ENCODE measurements around the gene ZRSR2.
A peak's percentile ranks its signal among the peaks of the same experiment; 100 is the strongest.

The ZRSR2 gene

GRCh38 chrX:15854080-15854655, 63.9 kb downstream of the ZRSR2 start:
- no peak for DNase-seq (ENCODE audit: low read depth in 2 of 2)

- DNase-seq (ENCODE audit: low read depth in 2 of 2) = peak; percentile 77 to 78
Measured at GRCh38 chrX:15854712-15855567, 64.7 kb downstream of the ZRSR2 start, which contains the start of gene AP1S2. AP1S2 (minus strand) TSS chrX:15854813; CDS start chrX:15852524, 2,289 bp downstream.

- DNase-seq (ENCODE audit: low read depth in 2 of 2) = no peak
Measured at GRCh38 chrX:15855568-15856221, 65.4 kb downstream of the ZRSR2 start.

DNA sequence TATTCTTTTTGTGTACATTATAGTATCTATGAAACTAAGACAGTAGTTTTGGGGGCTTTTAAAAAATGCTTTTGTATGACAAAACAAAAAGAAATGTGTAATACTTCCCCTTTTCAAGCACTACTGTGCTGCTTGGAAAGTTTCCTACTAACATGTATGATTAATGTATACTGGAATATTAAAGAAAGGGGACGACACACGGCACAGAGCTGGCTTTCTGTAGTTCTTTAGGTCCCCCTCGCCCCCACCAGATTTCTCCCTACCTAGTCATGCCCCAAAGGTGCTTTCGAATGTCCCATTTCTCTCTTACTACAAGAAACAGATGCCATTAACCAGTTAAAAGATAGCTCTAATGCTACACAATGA, 65.9 kb downstream of the ZRSR2 start:
- DNase-seq (ENCODE audit: low read depth in 2 of 2) = no peak

GRCh38 chrX:15856636-15857035, 66.4 kb downstream of the ZRSR2 start:
- no peak for DNase-seq (ENCODE audit: low read depth in 2 of 2)

GRCh38 chrX:15858051-15858450, 67.8 kb downstream of the ZRSR2 start:
- no peak for DNase-seq (ENCODE audit: low read depth in 2 of 2)

GRCh38 chrX:15860921-15861320, 70.6 kb downstream of the ZRSR2 start:
- DNase-seq (ENCODE audit: low read depth in 2 of 2) = no peak

DNA sequence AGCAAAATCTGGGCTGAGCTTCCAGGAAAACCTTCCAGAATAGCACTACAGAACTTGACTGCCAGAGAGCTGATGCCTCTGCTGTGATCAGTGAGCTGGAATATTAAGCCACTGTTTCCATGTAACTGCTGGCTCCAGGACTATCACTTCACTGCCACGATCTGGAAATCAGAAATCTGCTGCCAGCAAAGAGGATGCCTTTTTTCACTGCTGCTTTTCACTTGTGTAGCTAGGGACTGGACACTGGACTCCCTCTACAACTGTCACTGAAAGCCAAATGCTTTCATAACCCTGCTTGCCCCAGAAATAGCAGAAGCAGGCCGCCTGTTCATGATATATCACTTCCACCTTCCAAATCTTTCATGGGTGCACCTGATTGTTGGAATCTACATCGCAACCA, 73.7 kb downstream of the ZRSR2 start:
- no peak for DNase-seq (ENCODE audit: low read depth in 2 of 2)

- no peak for DNase-seq (ENCODE audit: low read depth in 2 of 2)
Measured at GRCh38 chrX:15864629-15865028, 74.3 kb downstream of the ZRSR2 start.

GRCh38 chrX:15866147-15866546, 75.9 kb downstream of the ZRSR2 start:
- DNase-seq (ENCODE audit: low read depth in 2 of 2) = no peak

- no peak for DNase-seq (ENCODE audit: low read depth in 2 of 2)
Measured at GRCh38 chrX:15869695-15870094, 79.4 kb downstream of the ZRSR2 start.

DNA sequence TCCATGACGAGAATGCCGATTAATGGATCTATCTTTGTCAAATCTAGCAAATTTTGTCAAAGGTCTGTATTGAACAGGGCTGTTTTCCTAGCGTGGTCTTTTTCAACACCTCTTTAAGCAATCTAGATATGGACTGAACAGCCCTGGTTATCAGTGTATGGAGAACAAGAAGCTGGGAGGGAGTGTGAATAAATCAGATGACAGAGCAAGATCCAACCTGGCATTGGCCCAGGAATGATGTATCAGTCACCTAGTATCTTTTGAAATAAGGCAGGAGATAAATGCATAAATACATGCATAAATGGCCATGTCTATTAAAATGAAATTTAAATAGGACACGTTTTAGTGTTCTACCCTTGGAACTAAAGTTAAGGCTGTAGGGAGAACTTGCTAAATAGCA, 80.0 kb downstream of the ZRSR2 start:
- no peak for DNase-seq (ENCODE audit: low read depth in 2 of 2)
